ENCODE results near the gene EXO1.

Gene EXO1

DNA sequence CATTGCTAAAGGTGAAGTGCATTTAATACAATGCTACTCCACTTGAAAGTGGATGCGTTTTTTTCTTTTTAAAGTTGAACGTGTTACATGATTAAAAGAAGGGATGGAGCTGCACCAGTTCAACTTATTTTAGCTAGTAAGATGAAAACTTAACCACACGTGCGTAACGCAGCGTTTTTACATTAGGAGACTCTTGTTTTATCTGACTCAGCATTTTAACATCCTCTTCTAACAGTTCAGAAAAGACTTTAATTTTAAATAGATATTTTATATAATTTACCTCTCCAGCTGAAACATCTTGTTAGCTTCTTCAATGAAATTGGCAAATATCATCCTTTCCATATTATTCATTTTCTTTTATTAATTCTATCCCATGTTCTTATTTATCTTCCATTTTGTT, 33.4 kb downstream of the EXO1 start:
- DNase-seq (ENCODE audit: low read depth in 4 of 4, low spot score in 1 of 4) = no peak

DNA sequence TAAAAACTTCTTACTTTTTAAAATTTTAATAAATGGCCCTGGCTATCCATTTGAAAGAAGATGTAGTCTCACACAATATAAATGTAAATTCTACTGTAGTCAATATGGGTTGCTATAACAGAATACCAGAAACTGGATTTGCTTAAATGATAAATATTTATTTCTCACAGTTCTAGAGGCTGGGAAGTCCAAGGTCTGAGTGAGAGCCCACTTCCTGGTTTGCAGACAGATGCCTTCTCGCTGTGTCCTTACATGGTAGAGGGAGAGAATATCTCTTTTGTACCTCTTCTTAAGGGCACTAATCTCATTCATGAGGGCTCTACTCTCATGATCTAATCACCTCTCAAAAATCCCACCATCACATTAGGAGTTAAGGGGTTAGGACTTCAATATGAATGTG, 35.2 kb downstream of the EXO1 start:
- DNase-seq (ENCODE audit: low read depth in 4 of 4, low spot score in 1 of 4) = no peak

DNA sequence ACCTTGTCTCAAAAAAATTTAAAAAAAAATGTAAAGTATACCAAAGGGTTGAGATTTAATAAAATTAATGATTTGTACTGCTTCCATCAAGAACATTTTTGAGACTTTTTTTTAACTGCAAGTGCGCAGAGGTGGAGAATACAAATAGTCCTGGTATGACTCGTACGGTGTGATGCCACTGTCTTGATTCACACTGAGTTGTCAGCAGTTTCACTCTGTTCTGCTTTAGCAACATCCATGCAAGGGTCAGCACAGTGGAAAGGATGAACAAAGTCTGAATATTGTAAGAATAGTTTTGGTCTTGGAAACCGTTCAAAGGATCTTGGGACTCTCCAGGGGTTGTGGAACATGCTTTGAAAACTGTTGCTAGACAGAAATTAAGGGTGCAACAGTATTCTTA, 40.2 kb downstream of the EXO1 start:
- DNase-seq (ENCODE audit: low read depth in 4 of 4, low spot score in 1 of 4) = no peak

- DNase-seq (ENCODE audit: low read depth in 4 of 4, low spot score in 1 of 4) = no peak
These were observed 43.3 kb downstream of the EXO1 start for GRCh38 chr1:241891296-241891695.

- no peak for DNase-seq (ENCODE audit: low read depth in 4 of 4, low spot score in 1 of 4)
These were observed 46.0 kb downstream of the EXO1 start for GRCh38 chr1:241894016-241894415.

- DNase-seq (ENCODE audit: low read depth in 4 of 4, low spot score in 1 of 4) = no peak
These were observed 47.0 kb downstream of the EXO1 start for GRCh38 chr1:241895013-241895412.

- DNase-seq (ENCODE audit: low read depth in 4 of 4, low spot score in 1 of 4) = no peak
These were observed 48.6 kb downstream of the EXO1 start for GRCh38 chr1:241896670-241896962.

GRCh38 chr1:241899210-241899609, 51.2 kb downstream of the EXO1 start:
- DNase-seq (ENCODE audit: low read depth in 4 of 4, low spot score in 1 of 4) = no peak

DNA sequence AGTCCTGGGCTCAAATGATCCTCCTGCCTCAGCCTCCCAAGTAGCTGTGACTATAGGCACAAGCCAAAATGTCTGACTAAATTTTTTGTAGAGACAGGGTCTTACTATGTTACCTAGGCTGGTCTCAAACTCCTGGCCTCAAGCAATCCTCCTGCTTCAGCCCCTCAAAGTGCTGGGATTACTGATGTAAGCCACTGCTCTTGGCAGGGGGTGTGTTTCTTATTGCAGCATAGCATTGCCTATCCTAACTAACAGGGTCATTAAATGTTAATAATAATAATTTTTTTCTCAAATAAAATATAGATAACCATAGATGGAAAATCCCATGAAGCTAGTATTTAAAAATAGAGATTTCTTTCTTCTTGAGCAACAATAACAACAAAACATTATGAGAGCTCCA, 52.4 kb downstream of the EXO1 start:
- no peak for DNase-seq (ENCODE audit: low read depth in 4 of 4, low spot score in 1 of 4)

- DNase-seq (ENCODE audit: low read depth in 4 of 4, low spot score in 1 of 4) = no peak
These were observed 54.5 kb downstream of the EXO1 start for GRCh38 chr1:241902391-241903065.

DNA sequence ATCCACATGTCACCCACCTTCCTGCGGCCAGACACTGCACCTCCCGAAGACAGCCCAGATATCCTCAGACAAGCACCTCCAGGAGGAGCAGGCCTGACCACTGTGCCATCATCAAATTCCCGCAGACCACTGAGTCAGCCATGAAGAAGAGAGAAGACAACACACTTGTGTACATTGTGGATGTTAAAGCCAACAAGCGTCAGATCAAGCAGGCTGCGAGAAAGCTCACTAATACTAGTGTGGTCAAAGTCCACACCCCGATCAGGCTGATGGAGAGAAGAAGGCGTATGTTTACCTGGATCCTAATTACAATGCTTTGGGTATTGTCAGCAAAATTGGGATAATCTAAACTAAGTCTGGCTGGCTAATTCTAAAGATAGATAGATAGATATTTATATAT, 68.2 kb downstream of the EXO1 start:
- DNase-seq (ENCODE audit: low read depth in 4 of 4, low spot score in 1 of 4) = no peak

DNA sequence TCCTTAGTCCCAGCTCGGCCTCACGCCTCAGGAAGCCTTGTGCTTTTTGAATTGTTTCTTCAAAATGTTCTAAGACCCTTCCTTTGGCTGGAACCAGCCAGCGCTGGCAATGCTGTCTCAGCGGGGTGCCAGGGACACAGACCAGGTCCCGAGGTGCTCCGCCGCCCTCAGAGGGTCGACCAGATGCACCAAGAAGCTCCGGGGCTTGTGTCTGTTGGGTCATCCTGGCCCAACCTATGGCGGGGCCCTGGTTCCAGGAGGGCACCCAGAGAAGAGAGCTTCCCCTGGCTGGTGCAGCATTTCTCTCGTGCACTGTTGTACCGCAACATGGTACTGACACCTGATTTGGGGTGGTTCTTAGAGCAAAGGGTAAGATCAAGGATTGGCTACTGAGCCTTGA, 69.5 kb downstream of the EXO1 start:
- DNase-seq (ENCODE audit: low read depth in 4 of 4, low spot score in 1 of 4) = no peak

DNA sequence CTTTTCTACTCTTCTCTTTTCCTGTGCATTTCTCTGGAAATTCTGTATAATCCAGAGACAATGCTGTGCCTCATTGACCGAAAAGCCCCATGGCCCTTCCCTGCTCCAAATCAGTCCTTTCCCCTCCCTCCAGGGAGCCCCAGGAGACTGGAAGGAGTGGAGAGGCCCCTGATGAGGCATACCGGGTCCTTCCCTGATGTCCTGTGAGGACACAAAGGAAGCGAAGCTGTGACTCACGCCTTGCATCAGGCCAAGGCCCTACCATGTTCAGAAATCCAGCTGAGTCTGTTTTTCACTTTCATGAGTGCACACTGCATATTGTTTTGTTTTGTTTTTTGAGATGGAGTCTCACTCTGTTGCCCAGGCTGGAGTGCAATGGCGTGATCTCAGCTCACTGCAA, 70.9 kb downstream of the EXO1 start:
- no peak for DNase-seq (ENCODE audit: low read depth in 4 of 4, low spot score in 1 of 4)

DNA sequence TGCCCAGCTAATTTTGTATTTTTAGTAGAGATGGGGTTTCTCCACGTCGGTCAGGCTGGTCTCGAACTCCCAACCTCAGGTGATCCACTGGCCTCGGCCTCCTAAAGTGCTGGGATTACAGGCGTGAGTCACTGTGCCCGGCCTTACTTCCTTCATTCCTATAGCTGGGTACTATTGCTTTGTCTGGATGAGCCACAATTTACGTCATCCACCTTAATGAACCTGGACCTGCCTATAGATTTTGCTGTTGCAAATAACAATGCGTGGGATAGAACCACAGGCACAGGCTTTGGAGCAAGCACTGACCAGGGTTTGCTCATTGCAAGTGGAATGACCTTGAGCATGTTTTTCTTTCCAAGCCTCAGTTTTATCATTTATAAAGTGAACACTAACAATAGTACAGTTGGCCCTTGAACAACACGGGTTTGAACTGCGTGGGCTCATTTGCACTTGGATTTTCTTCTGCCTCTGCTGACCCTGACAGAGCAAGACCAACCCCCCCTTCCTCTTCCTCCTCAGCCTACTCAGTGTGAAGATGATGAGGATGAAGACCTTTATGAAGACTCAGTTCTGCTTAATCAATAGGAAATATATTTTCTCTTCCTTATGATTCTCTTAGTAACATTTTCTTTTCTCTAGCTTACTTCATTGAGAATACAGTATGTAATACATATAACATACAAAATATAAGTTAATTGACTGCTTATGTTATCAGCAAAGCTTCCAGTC, 76.2 kb downstream of the EXO1 start:
- DNase-seq (ENCODE audit: low read depth in 4 of 4, low spot score in 1 of 4) = no peak

DNA sequence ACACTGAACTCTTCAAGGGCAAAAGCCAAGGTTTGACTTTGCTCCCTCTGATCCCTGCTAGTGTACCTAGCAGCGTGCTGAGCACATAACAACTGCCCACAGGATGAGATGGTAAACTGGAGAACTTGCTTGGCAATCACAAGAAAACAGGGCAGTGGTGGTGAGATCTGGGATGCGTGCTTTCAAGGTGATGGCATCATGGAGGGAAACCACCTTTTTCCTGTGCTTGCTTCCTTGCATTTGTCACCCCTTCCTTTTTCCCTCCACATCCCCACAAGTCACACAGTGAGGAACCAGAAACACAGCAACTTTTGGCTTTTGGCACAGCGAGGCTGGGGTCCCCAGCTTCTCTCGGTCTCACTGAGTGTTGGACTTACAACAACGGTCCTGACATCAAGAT, 78.1 kb downstream of the EXO1 start:
- DNase-seq (ENCODE audit: low read depth in 4 of 4, low spot score in 1 of 4) = no peak

- no peak for DNase-seq (ENCODE audit: low read depth in 4 of 4, low spot score in 1 of 4)
These were observed 79.3 kb downstream of the EXO1 start for GRCh38 chr1:241927321-241927720.

DNA sequence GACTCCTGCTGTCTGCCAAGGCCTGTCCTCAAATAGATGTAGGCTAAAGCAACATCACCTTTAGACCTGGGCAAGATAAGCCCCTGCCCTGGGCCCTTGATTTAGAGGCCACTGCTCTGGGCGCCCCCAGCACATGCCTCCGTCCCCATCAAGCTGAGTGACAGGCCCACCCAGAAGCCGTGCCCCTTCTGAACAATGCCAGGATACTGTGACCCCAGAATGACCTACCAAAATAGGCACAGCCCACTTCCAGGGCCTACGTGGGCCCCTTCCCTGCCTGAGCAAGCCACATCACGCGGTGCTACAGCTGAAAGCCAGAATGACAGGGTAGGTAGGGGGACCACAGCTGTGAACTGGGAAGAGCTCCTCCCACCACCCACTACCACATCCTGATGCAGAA, 84.8 kb downstream of the EXO1 start:
- no peak for DNase-seq (ENCODE audit: low read depth in 4 of 4, low spot score in 1 of 4)

GRCh38 chr1:241934201-241934848, 86.3 kb downstream of the EXO1 start:
- DNase-seq (ENCODE audit: low read depth in 4 of 4, low spot score in 1 of 4) = no peak

GRCh38 chr1:241934866-241935265, 86.9 kb downstream of the EXO1 start:
- DNase-seq (ENCODE audit: low read depth in 4 of 4, low spot score in 1 of 4) = no peak
